Measurements from ENCODE around the gene TMEM179B. TPM values are rescaled to one million over a fixed set of nuclear protein-coding genes. Genes with fewer than 3 reads are reported as not detected.

The TMEM179B gene, protein sequence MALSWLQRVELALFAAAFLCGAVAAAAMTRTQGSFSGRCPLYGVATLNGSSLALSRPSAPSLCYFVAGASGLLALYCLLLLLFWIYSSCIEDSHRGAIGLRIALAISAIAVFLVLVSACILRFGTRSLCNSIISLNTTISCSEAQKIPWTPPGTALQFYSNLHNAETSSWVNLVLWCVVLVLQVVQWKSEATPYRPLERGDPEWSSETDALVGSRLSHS
- total RNA-seq: 20.0 TPM

DNA sequence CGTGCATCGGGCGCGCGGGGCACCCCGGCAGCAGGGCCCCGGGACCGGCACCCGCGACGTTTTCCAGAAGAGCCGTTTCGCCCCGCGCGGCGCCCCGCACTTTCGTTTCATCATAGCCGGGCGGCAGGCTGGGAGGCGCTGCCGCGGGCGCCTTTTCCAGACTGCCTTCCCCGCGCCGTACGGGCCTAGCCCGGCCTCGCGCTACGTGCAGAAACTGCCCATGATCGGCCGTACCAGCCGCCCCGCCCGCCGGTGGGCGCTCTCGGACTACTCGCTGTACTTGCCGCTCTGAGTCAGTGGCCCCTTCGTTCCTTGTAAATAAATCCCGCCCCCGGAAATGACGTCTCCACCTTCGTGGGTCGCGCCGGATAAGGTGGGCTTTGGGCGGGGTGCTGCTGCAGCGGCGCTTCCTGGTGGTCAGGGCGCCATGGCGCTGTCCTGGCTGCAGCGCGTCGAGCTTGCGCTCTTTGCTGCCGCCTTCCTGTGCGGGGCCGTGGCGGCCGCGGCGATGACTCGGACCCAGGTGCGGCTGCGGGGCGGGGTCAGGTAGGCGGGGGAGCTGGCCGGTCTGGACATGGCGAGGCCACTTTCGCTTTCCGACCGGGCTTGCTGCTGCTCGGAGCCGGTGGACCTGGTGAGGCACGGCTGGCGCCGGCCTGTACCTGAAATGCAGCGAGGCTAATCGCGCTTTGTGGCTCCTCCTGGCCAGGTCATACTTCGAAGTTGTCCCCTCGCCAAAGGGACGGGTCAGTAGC lies at the start of gene TMEM179B:
TMEM179B (plus strand) TSS at position 398 of the 755 bp plus-strand sequence; CDS start at position 428, 30 bp downstream.

DNA sequence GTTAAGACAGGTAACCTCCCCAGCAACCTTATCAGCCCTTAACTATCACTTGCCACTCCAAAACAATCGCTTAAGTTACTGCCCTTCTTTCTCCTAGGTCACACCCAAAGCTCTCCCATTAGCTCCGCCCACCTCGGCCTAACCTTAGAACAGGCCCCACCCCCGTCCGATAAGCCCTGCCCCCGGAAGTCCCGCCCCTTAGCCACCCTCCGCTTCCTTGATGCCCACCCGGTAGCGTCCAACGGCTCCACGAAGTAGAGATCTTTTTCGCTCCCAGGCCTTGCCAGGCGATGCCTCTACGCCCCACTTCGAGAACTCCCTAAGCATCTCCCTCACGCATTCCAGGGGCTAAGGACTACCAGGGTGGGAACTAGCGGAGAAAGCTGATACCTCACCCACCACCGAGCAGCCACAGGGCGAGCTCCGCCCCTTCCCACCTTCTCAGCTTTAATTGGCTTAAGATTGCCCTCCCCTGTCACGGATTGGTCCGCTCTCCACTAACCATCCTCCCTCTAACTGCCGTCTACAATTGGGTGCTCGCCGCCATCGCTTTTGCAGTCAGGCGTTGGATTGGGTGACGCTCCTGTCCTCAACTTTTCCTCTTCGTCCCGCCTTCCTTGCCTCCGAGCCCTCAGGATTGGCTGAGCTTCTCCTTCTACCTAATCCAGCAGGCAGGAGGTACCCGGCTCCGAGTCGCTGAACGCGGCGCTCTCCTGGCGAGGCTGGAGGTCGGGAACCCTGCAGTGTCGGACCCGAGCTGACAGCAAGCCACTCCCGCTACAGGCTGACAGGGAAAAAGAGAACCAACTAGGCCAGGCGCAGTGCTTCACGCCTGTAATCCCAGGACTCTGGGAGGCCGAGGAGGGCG lies 33.2 kb upstream of the TMEM179B start, which contains the start of gene ZBTB3:
ZBTB3 (minus strand) TSS at position 425 of the 868 bp plus-strand sequence. CDS start 496 bp downstream, outside the sequence.

DNA sequence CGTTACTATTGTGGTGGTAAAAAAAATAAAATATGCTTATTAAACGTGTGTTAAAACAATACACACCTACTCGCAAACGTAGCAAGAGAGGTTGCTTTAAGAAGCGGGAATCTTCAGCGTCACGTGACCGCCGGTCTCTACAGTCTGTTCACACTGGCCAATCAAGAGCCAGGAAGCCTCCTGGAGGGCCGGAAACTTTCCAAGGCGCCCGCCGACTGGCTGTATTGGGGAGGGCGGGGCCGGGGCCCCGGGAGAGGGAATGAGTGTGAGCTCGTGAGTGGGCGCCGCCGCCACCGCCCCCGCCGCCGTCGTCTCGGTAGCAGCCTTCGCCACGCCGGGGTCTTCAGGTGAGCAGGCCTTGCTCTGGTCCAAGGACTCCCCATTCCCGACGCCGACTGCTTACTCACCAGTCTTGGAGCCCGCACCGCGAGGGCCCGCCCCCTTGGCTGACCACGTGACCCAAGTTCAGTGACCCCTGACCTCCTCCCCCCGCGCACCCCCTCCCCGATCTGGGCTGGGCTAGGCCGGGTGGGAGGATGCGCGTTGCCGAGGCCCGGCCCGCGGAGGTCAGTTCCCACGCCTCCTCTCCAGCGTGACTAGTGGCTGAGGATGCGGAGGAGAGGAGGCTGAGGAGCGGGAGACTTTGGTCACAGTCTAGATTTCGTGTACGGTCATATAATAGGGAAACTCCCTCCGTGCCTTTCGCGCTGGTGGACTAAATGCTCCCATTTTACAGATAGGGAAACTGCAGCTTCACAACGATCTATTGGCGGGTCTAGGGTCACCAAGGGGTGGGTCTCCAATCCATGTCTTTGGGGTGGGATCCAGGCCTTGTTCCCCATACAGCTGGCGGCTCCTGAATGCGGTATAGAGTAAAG lies 15.8 kb upstream of the TMEM179B start, which contains the start of gene TAF6L:
TAF6L (plus strand) TSS at position 253 of the 878 bp plus-strand sequence. CDS start 4,388 bp downstream, outside the sequence.

DNA sequence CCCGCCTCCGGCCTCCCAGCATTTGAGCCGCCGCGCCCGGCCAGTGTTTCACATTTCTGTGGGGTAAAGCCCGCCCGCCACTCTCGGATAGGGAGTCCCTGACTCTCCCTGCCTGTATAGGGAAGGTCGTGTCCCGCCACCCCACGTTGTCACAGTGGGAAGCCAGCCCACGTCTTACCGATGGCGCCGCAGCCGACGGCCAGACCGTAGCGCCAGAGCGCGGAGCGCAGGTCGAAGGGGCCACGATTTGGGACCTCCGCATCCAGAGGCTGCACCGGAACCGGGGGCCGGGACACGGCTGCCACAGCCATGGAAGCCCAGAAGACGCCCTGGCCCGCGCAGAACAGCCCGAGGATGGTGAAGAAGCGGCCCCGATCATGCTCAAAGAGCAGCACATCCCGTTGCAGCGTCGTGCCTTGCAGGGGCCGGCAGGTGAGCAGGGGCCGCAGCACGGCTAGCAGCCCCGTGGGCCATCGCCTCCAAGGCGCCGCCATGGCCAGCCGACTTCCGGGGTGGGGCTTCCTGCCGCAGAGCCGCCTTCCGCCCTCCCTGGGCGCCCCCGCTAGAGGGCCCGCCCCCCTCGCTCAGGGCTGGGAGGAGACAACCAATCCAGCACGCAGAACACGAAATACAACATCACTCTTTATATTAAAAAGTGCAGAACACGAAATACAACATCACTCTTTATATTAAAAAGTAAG lies 4.4 kb downstream of the TMEM179B start, which contains the start of gene TMEM223:
TMEM223 (minus strand) TSS at position 506 of the 701 bp plus-strand sequence; CDS start at position 494, 12 bp downstream.

DNA sequence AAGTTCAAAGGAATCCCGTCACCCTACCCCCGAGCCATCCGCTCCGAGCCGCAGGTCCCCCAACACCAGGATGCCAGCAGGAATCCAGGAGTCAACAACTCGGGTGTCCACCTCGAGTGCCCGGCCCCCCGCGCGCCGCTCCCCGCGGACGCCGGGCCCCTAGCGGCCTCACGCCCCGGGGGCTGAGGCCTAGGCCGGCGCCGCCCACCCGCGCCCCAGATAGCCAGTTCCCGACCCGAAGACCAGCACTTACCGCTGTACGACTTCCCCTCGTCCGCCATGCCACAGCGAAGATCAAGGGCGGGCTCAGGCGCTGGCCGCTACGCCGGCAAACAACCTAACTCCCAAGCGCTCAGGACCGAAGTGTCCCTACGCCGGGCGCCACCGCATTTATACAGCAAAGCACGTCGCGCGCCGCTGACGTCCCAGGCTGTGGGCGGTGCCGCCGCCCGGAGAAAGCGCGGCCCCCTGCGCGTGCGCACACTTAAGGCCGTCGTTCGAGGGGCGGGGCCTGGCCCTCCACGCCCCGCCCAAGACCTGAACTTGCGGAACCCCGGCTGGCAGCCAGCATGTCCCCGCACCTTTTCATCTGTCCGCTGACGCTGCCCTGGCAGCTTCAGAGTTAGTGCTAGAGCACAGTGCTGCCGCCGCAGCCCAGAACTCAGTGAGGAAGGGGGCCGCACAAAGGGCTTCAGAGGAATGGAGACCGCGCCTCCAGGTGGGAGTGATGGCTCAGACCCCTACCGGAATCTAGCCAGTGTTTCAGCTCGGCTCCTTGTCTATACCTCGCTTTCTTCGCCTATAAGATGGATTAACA lies 18.1 kb downstream of the TMEM179B start, which contains the start of gene NXF1:
NXF1 (minus strand) TSS at position 365 of the 817 bp plus-strand sequence; CDS start at position 281, 84 bp downstream.

DNA sequence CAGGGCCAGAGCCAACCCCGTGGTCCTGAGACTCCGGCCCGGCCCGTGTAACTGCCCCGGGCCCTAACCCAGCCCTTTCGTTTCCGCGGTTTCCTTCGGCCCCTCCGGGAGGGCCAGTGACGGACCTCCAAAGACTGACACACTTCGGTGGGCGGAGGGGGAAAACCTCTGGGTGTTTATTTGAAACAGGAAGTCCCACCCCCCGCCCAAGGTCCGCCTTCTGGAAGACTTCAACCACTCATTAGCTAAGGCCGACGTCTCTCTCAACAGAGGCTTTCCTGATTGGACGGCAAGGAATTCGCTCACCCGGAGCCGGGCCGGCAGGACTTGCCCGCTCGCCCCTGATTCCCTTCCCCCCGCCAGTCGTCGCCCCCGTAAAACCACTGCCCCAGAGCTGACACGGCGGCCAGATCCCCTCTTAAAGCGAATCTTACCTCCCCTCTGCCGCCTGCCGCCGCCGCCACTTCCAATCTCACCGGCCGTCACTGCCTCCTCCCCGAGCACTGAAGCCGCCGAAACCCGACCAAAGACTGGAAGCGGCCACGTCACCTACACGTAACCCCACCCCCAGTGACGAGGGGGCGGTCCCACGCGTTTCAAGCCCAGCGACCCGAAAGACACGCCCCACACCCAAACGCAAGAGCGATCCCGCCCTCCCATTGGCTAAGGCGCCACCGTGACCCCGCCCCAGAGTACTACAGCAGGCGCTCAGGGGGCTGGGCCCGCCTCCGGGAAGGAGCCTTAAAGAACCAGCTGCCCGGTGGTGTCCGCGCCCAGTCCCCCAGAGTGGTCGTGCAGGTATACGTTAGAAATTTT lies 44.5 kb downstream of the TMEM179B start, which contains the start of gene STX5:
STX5 (minus strand) TSS at position 532 of the 816 bp plus-strand sequence. CDS start 808 bp downstream, outside the sequence.

DNA sequence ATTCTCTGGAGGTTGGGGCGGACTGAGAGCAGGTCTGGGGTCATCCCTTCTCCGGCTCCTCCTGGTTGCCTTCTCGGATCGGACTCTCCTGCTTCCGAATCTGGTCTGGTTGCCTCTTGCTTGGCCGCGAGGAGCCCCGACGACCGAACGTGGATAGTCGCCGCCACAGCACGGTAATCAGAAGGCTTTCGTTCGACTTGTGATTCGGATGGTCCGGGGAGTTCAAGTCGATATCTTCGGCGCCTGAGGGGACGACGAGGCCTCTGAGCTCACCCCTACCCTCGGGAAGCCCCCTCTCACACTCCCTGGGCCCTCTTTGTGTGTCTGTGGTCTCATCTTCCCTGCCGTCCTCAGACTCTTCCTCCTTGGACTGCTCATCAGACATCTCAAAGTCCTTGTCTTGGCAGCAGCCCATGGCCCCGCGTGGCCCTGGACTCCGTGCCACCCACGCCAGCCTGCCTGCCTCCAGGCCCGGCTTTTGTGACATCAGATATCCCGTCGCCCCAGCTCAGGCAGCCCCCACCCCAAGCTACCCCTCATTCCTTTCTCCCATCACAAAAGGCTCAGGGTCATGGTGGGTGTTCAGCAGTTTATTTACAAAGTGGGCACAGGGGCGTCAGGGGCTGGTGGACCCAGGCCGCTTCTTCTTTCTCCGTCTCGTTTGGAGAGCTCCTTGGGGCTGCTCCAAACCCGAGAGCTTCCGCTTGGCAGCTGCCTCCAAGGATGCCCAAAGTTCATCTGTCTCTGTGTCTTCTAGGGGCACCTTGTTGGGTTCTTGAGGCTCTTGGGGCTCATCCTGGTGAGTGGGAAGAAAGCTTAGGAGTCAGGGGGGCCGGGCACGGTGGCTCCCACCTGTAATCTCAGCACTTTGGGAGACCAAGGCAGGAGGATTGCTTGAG lies 45.4 kb downstream of the TMEM179B start, which contains the start of gene TEX54:
TEX54 (minus strand) TSS at position 506 of the 899 bp plus-strand sequence.

DNA sequence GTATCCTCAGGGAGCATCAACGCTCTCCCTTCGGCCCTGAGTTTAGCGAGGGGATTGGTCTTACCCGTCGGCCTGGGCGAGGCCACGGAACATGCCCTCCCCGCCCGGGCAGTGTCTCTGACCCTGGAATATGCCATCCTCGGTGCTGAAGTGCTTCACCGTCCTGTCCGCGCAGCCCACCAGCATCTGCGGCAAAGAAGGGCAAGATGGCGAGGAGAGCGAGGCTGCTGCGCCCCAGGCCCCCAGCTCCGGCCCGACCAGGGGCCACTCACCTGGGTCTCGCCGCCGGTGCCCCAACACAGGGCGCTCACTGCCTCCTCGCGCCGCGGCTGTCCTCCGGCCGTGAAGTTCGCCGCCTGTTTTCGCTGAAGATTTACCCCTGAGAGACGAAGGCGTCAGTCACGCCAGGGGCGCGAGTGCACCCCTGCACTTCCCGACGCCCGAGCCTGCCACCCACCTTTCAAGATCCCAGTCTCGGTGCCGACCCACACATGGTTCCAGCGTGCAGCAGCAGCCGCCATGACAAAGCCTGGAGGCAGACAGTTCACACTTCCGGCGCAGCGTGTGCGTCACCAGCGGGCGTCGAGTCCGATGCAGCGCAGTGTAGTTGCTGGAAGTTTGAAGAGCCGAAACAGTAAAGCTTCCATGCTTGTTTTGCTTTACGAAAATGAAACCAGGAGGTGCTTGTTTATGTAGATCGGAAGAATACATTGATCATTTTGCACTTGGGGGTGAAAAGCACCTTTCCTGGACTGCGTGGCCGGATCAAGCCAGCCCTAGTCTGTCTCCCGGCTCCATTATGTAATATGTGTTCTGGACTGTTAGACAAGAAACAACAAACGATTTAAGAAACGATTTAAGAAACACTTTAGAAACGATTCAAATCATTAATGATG lies 52.1 kb downstream of the TMEM179B start, which contains the start of gene WDR74:
WDR74 (minus strand) TSS at position 541 of the 896 bp plus-strand sequence; CDS start at position 521, 20 bp downstream.

Other genes starting within 250 kb of the TMEM179B start
- gene AHNAK, start 240.6 kb upstream of the TMEM179B start, total RNA-seq: 410 TPM
- gene EEF1G, start 213.5 kb upstream of the TMEM179B start, total RNA-seq: 1,400 TPM
- gene TUT1, start 195.9 kb upstream of the TMEM179B start, total RNA-seq: 13.4 TPM
- 81.5 TPM for gene MTA2, start 185.5 kb upstream of the TMEM179B start, total RNA-seq
- gene EML3, start 174.6 kb upstream of the TMEM179B start, total RNA-seq: 43.8 TPM
- 86.4 TPM for gene ROM1, start 174.1 kb upstream of the TMEM179B start, total RNA-seq
- gene B3GAT3, start 165.4 kb upstream of the TMEM179B start, total RNA-seq: 36.8 TPM
- 175 TPM for gene GANAB, start 140.8 kb upstream of the TMEM179B start, total RNA-seq
- gene INTS5, start 134.1 kb upstream of the TMEM179B start, total RNA-seq: 22.4 TPM
- 29.7 TPM for gene C11orf98, start 122.2 kb upstream of the TMEM179B start, total RNA-seq
- 4.7 TPM for gene CSKMT, start 122.1 kb upstream of the TMEM179B start, total RNA-seq
- 6.5 TPM for gene UQCC3, start 115.7 kb upstream of the TMEM179B start, total RNA-seq
- 6.0 TPM for gene LBHD1, start 115.1 kb upstream of the TMEM179B start, total RNA-seq
- gene UBXN1, start 108.3 kb upstream of the TMEM179B start, total RNA-seq: 88.9 TPM
- gene LRRN4CL, start 97.9 kb upstream of the TMEM179B start, total RNA-seq: 12.4 TPM
- 44.1 TPM for gene BSCL2, start 80.0 kb upstream of the TMEM179B start, total RNA-seq
- gene GNG3, start 79.7 kb upstream of the TMEM179B start, total RNA-seq: 3.0 TPM
- 27.4 TPM for gene HNRNPUL2, start 59.9 kb upstream of the TMEM179B start, total RNA-seq
- 19.2 TPM for gene TTC9C, start 58.9 kb upstream of the TMEM179B start, total RNA-seq
- gene ZBTB3, start 33.2 kb upstream of the TMEM179B start, total RNA-seq: 15.2 TPM
- 58.8 TPM for gene POLR2G, start 25.8 kb upstream of the TMEM179B start, total RNA-seq
- 20.5 TPM for gene TAF6L, start 16.0 kb upstream of the TMEM179B start, total RNA-seq
- gene TMEM223, start 4.6 kb downstream of the TMEM179B start, total RNA-seq: 19.8 TPM
- gene NXF1, start 18.0 kb downstream of the TMEM179B start, total RNA-seq: 67.8 TPM
- gene STX5, start 44.6 kb downstream of the TMEM179B start, total RNA-seq: 38.0 TPM
- not detected for gene TEX54, start 45.4 kb downstream of the TMEM179B start, total RNA-seq
- gene WDR74, start 52.2 kb downstream of the TMEM179B start, total RNA-seq: 25.9 TPM
- gene SLC3A2, start 93.5 kb downstream of the TMEM179B start, total RNA-seq: 115 TPM
- 0.71 TPM for gene CHRM1, start 134.0 kb downstream of the TMEM179B start, total RNA-seq
- 0.88 TPM for gene SLC22A6, start 197.6 kb downstream of the TMEM179B start, total RNA-seq
- 8.5 TPM for gene SLC22A8, start 228.4 kb downstream of the TMEM179B start, total RNA-seq

All from camera-type eye (tissue), 1 donor.